Peyer's patch (tissue), 4 donors: ENCODE measurements around the gene GPR15.

Experiments
- CTCF ChIP-seq, 6 experiments: fragments of 450-650 bp in 4 of 6; fragments of 200-600 bp in 2 of 6; sonication (generic) in 1 of 6; IDR thresholded peaks; one replicate each; pipeline ENCODE4 v1.5.1; 2017 to 2019; ENCODE audit warnings: antibody characterized with exemption in 6 of 6, mild to moderate bottlenecking in 3 of 6, moderate library complexity in 1 of 6
- POLR2A ChIP-seq, 2 donors: fragments of 450-650 bp; IDR thresholded peaks; one replicate each; pipeline ENCODE4 v1.5.1; 2017; ENCODE audit warnings: antibody characterized with exemption in 2 of 2, mild to moderate bottlenecking in 2 of 2, moderate library complexity in 2 of 2

DNA sequence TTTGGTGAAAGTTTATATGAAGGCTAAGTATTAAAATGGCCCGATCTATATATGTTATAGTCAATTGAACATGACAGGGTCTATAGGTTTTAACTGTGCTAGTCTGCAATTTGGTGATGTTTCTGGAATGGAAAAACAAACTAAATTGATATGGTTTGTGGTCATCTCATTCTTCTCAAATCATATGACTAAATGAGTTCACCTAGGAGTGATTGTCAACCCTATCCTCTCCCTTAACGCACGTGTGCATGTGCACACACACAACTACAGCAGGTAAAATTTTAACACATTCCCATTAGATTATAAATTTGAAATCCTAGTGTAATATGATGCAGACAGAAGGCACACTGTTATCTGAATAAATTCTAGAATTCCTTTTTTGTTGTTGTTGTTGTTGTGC, 18.0 kb upstream of the GPR15 start:
- TF ChIP-seq CTCF (IDR thresholded peaks at IDR 0.05) (no peak), POLR2A (IDR thresholded peaks at IDR 0.05) (no peak)
